Upper lobe of right lung (tissue), 1 donor: ENCODE measurements around the gene NMT2. TPM values are rescaled to one million over a fixed set of nuclear protein-coding genes. Genes with fewer than 3 reads are reported as not detected.
A peak's percentile ranks its signal among the peaks of the same experiment; 100 is the strongest.
"Not testable (repeated sequence)": the region's sequence is repeated elsewhere in the genome, so short reads cannot be mapped to it uniquely, and the experiment has no call there.

Experiments used
- ATAC-seq: fragments of 200-7000 bp; cut with Tn5 transposase; one replicate; pipeline ENCODE4 v1.9.1; 2020; ENCODE audit warnings: mild to moderate bottlenecking, moderate library complexity
- DNase-seq: peaks from one replicate; pipeline ENCODE4 v3.0.0-alpha.2; 2020
- H3K27ac ChIP-seq: fragments of 200-600 bp; one replicate; pipeline ENCODE4 v1.8.0; 2022
- H3K27me3 ChIP-seq: fragments of 200-600 bp; one replicate; pipeline ENCODE4 v1.8.0; 2022; ENCODE audit warnings: mild to moderate bottlenecking
- H3K36me3 ChIP-seq: fragments of 200-600 bp; one replicate; pipeline ENCODE4 v1.8.0; 2022
- H3K4me1 ChIP-seq: fragments of 200-600 bp; one replicate; pipeline ENCODE4 v1.8.0; 2022
- H3K4me3 ChIP-seq: fragments of 200-600 bp; one replicate; pipeline ENCODE4 v1.8.0; 2022; ENCODE audit warnings: mild to moderate bottlenecking
- H3K9me3 ChIP-seq: fragments of 200-600 bp; one replicate; pipeline ENCODE4 v1.8.0; 2022
- intact Hi-C: fragments of 100-400 bp; cut with DNase I; formaldehyde crosslinking; loops from one replicate; pipeline ENCODE4 v1.11.0; 2022
- total RNA-seq: library from RNA; stranded (reverse); fragmentation: NEBNext Ultra II Directional; extraction: Animal tissue kit (Norgen Biotek cat#: 25700); gene quantifications from one replicate; pipeline ENCODE4 v1.2.1, GENCODE V29; 2021
- TF ChIP-seq, protein P1 (sequence below): fragments of 200-600 bp; IDR thresholded peaks from one replicate; pipeline ENCODE4 v1.8.0; 2022; ENCODE audit warnings: antibody characterized with exemption
- donor health status: DM: no; HTN: yes; CAD: no; lungs with severe emphysema.

NMT2 gene
- total RNA-seq, 1 donor from 2014 or later, result 12.4 TPM

DNA sequence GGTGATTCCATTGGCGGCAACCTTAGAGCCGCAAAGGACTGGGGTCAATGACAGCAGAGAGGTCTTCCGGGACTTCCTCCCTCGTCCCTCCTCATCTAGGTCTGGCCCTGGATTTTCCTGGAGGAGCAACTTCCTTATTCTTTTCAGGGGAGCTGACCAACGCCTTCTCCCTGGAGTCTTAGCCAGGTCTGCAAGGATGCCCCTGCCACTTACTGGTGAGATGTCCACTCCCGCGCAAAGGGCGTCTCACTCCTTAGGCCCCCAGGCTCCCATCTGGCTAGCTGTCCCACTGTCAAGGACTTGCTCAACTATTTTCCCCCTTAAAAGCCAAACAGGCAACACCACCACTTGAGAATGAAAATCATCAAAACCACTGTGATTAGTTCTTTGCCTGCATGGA is 42.0 kb upstream of the NMT2 start:
- Histone ChIP-seq H3K36me3 (no peaks in the 10 kb centered on the region), H3K27ac (no peak overlapping the region), H3K9me3 (no peaks in the 10 kb centered on the region), H3K4me1 (no peaks in the 10 kb centered on the region), H3K27me3 (no peaks in the 10 kb centered on the region), H3K4me3 (no peak overlapping the region)
- ATAC-seq (no peak), DNase-seq (no peak)
- intact Hi-C loops, result no loop called here
- TF ChIP-seq, protein P1, sequence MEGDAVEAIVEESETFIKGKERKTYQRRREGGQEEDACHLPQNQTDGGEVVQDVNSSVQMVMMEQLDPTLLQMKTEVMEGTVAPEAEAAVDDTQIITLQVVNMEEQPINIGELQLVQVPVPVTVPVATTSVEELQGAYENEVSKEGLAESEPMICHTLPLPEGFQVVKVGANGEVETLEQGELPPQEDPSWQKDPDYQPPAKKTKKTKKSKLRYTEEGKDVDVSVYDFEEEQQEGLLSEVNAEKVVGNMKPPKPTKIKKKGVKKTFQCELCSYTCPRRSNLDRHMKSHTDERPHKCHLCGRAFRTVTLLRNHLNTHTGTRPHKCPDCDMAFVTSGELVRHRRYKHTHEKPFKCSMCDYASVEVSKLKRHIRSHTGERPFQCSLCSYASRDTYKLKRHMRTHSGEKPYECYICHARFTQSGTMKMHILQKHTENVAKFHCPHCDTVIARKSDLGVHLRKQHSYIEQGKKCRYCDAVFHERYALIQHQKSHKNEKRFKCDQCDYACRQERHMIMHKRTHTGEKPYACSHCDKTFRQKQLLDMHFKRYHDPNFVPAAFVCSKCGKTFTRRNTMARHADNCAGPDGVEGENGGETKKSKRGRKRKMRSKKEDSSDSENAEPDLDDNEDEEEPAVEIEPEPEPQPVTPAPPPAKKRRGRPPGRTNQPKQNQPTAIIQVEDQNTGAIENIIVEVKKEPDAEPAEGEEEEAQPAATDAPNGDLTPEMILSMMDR, result no peak

DNA sequence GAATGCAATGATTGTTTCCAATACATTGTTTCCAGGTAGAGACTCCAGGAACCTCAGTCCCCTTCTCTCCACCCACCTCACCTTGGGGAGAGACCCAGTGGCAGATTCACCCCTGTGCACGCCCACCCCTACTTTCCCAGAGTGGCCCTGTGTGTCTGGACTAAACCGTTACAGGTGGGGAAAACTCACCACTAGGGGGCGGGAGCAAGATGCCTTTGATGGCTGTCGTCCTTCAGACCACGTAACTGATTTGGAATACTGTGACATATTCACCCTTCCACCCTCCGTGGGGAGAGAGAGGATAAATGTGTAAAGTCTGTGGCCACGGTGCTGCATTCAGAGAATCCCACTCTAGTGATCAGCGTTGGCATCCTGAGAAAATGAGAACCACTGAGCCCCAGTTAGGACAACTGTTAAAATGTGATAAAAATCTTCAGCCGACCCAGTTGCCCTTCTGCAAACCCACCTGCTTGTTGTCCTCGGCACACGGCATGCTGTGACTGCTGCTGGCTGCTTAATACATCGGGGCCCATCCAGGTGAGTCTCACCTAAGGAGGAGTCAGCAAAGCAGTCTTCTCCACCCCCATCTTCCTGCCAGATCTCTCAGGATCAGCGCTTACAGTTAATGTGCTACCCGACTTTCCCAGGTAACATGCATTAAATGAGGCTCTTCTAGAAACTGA is 41.5 kb upstream of the NMT2 start:
- Histone ChIP-seq H3K4me1 (no peaks in the 10 kb centered on the region), H3K27me3 (no peaks in the 10 kb centered on the region), H3K9me3 (no peaks in the 10 kb centered on the region), H3K27ac (no peak overlapping the region), H3K36me3 (no peaks in the 10 kb centered on the region), H3K4me3 (no peak overlapping the region)
- DNase-seq (peak; percentile 73), ATAC-seq (peak; percentile 83)
- TF ChIP-seq, protein P1, result peak; percentile 86
- intact Hi-C loops, result no loop called here

DNA sequence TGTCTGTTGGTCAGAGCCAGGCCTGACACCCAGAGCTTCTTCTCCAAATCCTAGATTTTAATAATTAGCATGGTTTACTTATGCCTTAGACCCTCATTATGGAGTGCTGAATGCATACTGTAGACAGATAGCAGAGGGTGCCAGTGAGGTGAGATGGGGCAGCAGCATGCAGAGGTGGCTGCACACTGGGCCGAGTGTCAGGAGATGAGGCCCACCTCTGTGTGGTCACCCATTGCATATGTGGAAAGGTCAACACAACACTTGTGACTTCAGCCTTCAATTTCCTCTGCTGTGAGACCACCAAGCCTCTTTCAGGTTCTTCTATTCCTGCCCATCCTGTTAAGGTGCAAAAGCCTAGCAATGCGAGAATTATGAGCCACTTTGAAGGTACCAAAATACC is 39.7 kb upstream of the NMT2 start:
- TF ChIP-seq, protein P1, result no peak
- DNase-seq (no peak), ATAC-seq (no peak)
- no peaks in the 10 kb centered on the region for H3K4me1 ChIP-seq
- H3K36me3 ChIP-seq, result no peaks in the 10 kb centered on the region
- intact Hi-C loops, result no loop called here
- no peak overlapping the region for H3K4me3 ChIP-seq
- no peaks in the 10 kb centered on the region for H3K27me3 ChIP-seq
- H3K9me3 ChIP-seq, result no peaks in the 10 kb centered on the region
- H3K27ac ChIP-seq, result peak overlapping the region; percentile 60

- ATAC-seq, intact Hi-C loops, H3K27me3 ChIP-seq, H3K27ac ChIP-seq, H3K4me1 ChIP-seq, H3K9me3 ChIP-seq, DNase-seq, H3K36me3 ChIP-seq, H3K4me3 ChIP-seq: not testable (repeated sequence)
Measured at GRCh38 chr10:15207410-15207809, 38.9 kb upstream of the NMT2 start.

GRCh38 chr10:15202639-15203038 is 34.1 kb upstream of the NMT2 start:
- H3K9me3 ChIP-seq, result no peaks in the 10 kb centered on the region
- TF ChIP-seq, protein P1, result no peak
- H3K4me3 ChIP-seq, result no peak overlapping the region
- no peaks in the 10 kb centered on the region for H3K4me1 ChIP-seq
- intact Hi-C loops, result no loop called here
- DNase-seq (no peak), ATAC-seq (no peak)
- H3K27ac ChIP-seq, result no peak overlapping the region
- no peaks in the 10 kb centered on the region for H3K36me3 ChIP-seq
- H3K27me3 ChIP-seq, result no peaks in the 10 kb centered on the region

DNA sequence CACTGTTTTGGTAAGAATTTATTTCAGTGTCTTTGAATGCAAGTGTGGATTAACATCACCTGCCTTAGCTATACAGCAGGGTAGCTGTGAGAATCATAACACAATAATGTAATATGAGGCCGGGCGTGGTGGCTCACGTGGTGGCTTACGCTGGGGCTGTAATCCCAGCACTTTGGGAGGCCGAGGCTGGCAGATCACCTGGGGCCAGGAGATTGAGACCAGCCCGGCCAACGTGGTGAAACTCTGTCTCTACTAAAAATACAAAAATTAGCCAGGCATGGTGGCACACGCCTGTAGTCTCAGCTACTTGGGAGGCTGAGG is 33.8 kb upstream of the NMT2 start:
- H3K27ac ChIP-seq, H3K9me3 ChIP-seq, intact Hi-C loops, ATAC-seq, H3K27me3 ChIP-seq, H3K36me3 ChIP-seq, DNase-seq, H3K4me3 ChIP-seq, H3K4me1 ChIP-seq: not testable (repeated sequence)
